ENCODE measurements around the gene TASP1.

- TF ChIP-seq CTCF (IDR thresholded peaks at IDR 0.05) (no peak), POLR2AphosphoS5 (IDR thresholded peaks at IDR 0.05) (no peak)
Observed at GRCh38 chr20:13684566-13685222, 46.0 kb upstream of the TASP1 start.
